HEK293 (cell line): Measurements from ENCODE around the gene WRNIP1.

Experiments
- TCF7L2 ChIP-seq: IDR thresholded peaks from 2 replicates; pipeline ENCODE4 v1.6.1; 2011; ENCODE audit warnings: low read depth, mild to moderate bottlenecking, inconsistent platforms, low read length, moderate library complexity, borderline replicate concordance
- ZBTB48 ChIP-seq: fragments of 450-650 bp; formaldehyde crosslinking; IDR thresholded peaks from 2 replicates; pipeline ENCODE4 v1.5.1; 2016; ENCODE audit warnings: missing biosample characterization, missing genetic modification characterization
- ZBTB8A ChIP-seq: fragments of 450-650 bp; formaldehyde crosslinking; IDR thresholded peaks from 2 replicates; pipeline ENCODE4 v1.5.1; 2016; ENCODE audit warnings: missing biosample characterization, missing genetic modification characterization
- ZNF140 ChIP-seq: fragments of 450-650 bp; formaldehyde crosslinking; IDR thresholded peaks from 2 replicates; pipeline ENCODE4 v1.5.1; 2016; ENCODE audit warnings: missing biosample characterization, missing genetic modification characterization
- ZNF175 ChIP-seq: fragments of 450-650 bp; formaldehyde crosslinking; IDR thresholded peaks from 2 replicates; pipeline ENCODE4 v1.5.1; 2016; ENCODE audit warnings: missing biosample characterization, missing genetic modification characterization
- ZNF274 ChIP-seq, 2 experiments: fragments of 200-500 bp in 1 of 2; fragments of 450-650 bp in 1 of 2; sonication (Bioruptor generic) in 1 of 2; formaldehyde crosslinking in 1 of 2; IDR thresholded peaks; 2 replicates each; pipeline versions ENCODE4 v1.5.1 to v1.6.1; 2014 to 2016; ENCODE audit warnings: borderline replicate concordance in 1 of 2, inconsistent platforms in 1 of 2, low read length in 1 of 2, missing biosample characterization in 1 of 2, missing genetic modification characterization in 1 of 2
- ZNF394 ChIP-seq: fragments of 450-650 bp; formaldehyde crosslinking; IDR thresholded peaks from 2 replicates; pipeline ENCODE4 v1.5.1; 2016; ENCODE audit warnings: missing biosample characterization, missing genetic modification characterization, mild to moderate bottlenecking, moderate library complexity, borderline replicate concordance
- ZNF677 ChIP-seq: fragments of 450-650 bp; IDR thresholded peaks from 2 replicates; pipeline ENCODE4 v1.5.0; 2018; ENCODE audit warnings: missing biosample characterization, mild to moderate bottlenecking, missing genetic modification characterization, moderate library complexity
- TF ChIP-seq, protein P1 (sequence below): fragments of 450-650 bp; formaldehyde crosslinking; IDR thresholded peaks from 2 replicates; pipeline ENCODE4 v1.5.1; 2016; ENCODE audit warnings: missing biosample characterization, missing genetic modification characterization
- TF ChIP-seq, protein P2 (sequence below): fragments of 450-650 bp; formaldehyde crosslinking; IDR thresholded peaks from 2 replicates; pipeline ENCODE4 v1.5.1; 2016; ENCODE audit warnings: missing biosample characterization, missing genetic modification characterization
- TF ChIP-seq, protein P3 (sequence below): fragments of 450-650 bp; formaldehyde crosslinking; IDR thresholded peaks from 2 replicates; pipeline ENCODE4 v1.5.1; 2016; ENCODE audit warnings: missing biosample characterization, missing genetic modification characterization
- TF ChIP-seq, protein P4 (sequence below): fragments of 450-650 bp; formaldehyde crosslinking; IDR thresholded peaks from 2 replicates; pipeline ENCODE4 v1.5.1; 2016; ENCODE audit warnings: missing biosample characterization, missing genetic modification characterization
- TF ChIP-seq, protein P5 (sequence below): fragments of 450-650 bp; formaldehyde crosslinking; IDR thresholded peaks from 2 replicates; pipeline ENCODE4 v1.5.1; 2016; ENCODE audit warnings: missing biosample characterization, missing genetic modification characterization

DNA sequence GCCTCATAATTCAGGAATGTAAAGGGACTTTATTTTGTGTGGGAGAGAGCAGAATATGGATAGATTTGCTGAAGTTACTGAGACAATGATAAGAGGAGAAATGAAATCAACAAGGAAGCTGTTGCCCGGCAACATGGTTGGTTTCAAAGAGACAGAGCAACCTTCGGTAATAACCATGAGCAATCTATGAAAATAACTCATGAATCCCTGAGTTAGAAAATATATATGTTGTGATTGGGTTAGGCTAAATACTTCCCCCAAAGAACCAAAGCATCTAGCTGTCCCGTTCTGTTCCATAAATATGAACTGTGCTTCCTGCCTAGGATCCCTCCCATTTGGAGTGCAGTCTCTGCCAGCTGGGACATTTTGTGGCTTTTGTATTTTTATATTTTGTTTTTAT is 53.4 kb downstream of the WRNIP1 start:
- TF ChIP-seq ZNF140 (tag by site-specific recombination) = no peak
- TF ChIP-seq, protein P1, sequence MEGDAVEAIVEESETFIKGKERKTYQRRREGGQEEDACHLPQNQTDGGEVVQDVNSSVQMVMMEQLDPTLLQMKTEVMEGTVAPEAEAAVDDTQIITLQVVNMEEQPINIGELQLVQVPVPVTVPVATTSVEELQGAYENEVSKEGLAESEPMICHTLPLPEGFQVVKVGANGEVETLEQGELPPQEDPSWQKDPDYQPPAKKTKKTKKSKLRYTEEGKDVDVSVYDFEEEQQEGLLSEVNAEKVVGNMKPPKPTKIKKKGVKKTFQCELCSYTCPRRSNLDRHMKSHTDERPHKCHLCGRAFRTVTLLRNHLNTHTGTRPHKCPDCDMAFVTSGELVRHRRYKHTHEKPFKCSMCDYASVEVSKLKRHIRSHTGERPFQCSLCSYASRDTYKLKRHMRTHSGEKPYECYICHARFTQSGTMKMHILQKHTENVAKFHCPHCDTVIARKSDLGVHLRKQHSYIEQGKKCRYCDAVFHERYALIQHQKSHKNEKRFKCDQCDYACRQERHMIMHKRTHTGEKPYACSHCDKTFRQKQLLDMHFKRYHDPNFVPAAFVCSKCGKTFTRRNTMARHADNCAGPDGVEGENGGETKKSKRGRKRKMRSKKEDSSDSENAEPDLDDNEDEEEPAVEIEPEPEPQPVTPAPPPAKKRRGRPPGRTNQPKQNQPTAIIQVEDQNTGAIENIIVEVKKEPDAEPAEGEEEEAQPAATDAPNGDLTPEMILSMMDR (tag by site-specific recombination) = no peak
- TF ChIP-seq ZNF274 (IDR thresholded peaks at IDR 0.05; ENCODE audit: low read length) = no peak
- no peak for TF ChIP-seq ZNF274 (tag by site-specific recombination; IDR thresholded peaks at IDR 0.05; ENCODE audit: borderline replicate concordance)
- no peak for TF ChIP-seq ZNF394
- no peak for TF ChIP-seq ZNF175
- TF ChIP-seq, protein P2, sequence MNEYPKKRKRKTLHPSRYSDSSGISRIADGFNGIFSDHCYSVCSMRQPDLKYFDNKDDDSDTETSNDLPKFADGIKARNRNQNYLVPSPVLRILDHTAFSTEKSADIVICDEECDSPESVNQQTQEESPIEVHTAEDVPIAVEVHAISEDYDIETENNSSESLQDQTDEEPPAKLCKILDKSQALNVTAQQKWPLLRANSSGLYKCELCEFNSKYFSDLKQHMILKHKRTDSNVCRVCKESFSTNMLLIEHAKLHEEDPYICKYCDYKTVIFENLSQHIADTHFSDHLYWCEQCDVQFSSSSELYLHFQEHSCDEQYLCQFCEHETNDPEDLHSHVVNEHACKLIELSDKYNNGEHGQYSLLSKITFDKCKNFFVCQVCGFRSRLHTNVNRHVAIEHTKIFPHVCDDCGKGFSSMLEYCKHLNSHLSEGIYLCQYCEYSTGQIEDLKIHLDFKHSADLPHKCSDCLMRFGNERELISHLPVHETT (tag by site-specific recombination) = no peak
- TF ChIP-seq, protein P3, sequence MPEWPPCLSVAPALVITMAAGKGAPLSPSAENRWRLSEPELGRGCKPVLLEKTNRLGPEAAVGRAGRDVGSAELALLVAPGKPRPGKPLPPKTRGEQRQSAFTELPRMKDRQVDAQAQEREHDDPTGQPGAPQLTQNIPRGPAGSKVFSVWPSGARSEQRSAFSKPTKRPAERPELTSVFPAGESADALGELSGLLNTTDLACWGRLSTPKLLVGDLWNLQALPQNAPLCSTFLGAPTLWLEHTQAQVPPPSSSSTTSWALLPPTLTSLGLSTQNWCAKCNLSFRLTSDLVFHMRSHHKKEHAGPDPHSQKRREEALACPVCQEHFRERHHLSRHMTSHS (tag by site-specific recombination) = no peak
- TF ChIP-seq ZBTB48 = no peak
- TF ChIP-seq ZNF677 (tag by site-specific recombination) = no peak
- TF ChIP-seq, protein P4, sequence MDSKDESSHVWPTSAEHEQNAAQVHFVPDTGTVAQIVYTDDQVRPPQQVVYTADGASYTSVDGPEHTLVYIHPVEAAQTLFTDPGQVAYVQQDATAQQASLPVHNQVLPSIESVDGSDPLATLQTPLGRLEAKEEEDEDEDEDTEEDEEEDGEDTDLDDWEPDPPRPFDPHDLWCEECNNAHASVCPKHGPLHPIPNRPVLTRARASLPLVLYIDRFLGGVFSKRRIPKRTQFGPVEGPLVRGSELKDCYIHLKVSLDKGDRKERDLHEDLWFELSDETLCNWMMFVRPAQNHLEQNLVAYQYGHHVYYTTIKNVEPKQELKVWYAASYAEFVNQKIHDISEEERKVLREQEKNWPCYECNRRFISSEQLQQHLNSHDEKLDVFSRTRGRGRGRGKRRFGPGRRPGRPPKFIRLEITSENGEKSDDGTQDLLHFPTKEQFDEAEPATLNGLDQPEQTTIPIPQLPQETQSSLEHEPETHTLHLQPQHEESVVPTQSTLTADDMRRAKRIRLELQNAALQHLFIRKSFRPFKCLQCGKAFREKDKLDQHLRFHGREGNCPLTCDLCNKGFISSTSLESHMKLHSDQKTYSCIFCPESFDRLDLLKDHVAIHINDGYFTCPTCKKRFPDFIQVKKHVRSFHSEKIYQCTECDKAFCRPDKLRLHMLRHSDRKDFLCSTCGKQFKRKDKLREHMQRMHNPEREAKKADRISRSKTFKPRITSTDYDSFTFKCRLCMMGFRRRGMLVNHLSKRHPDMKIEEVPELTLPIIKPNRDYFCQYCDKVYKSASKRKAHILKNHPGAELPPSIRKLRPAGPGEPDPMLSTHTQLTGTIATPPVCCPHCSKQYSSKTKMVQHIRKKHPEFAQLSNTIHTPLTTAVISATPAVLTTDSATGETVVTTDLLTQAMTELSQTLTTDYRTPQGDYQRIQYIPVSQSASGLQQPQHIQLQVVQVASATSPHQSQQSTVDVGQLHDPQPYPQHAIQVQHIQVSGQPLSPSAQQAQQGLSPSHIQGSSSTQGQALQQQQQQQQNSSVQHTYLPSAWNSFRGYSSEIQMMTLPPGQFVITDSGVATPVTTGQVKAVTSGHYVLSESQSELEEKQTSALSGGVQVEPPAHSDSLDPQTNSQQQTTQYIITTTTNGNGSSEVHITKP (tag by site-specific recombination) = no peak
- TF ChIP-seq, protein P5, sequence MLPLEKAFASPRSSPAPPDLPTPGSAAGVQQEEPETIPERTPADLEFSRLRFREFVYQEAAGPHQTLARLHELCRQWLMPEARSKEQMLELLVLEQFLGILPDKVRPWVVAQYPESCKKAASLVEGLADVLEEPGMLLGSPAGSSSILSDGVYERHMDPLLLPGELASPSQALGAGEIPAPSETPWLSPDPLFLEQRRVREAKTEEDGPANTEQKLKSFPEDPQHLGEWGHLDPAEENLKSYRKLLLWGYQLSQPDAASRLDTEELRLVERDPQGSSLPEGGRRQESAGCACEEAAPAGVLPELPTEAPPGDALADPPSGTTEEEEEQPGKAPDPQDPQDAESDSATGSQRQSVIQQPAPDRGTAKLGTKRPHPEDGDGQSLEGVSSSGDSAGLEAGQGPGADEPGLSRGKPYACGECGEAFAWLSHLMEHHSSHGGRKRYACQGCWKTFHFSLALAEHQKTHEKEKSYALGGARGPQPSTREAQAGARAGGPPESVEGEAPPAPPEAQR (tag by site-specific recombination) = no peak
- no peak for TF ChIP-seq ZBTB8A
- TF ChIP-seq TCF7L2 = no peak
